ENCODE data around the gene CELF2. TPM values are rescaled to one million over a fixed set of nuclear protein-coding genes. Genes with fewer than 3 reads are reported as not detected.
A peak's percentile ranks its signal among the peaks of the same experiment; 100 is the strongest.

Gene CELF2
- total RNA-seq, 1 donor from 2014 or later, result 31.6 TPM

GRCh38 chr10:11298116-11298515 lies 280.4 kb downstream of the CELF2 start:
- DNase-seq (ENCODE audit: low spot score), result no peak
- no peak overlapping the region for H3K27ac ChIP-seq
- no peak overlapping the region for H3K4me2 ChIP-seq
- H2AFZ ChIP-seq (replicated peaks), result no peak overlapping the region
- peaks cover 2% of the 10 kb centered on the region for H3K4me1 Mint-ChIP-seq
- H3K9ac ChIP-seq, result no peak overlapping the region
- H3K4me3 Mint-ChIP-seq, result no peak overlapping the region
- H4K20me1 ChIP-seq (ENCODE audit: low read depth), result no peaks in the 10 kb centered on the region
- no peaks in the 10 kb centered on the region for H3K9me3 Mint-ChIP-seq
- TF ChIP-seq CTCF (IDR thresholded peaks at IDR 0.05), result no peak
- H3K4me3 ChIP-seq, result no peak overlapping the region
- H3K79me2 ChIP-seq (ENCODE audit: low read depth), result no peaks in the 10 kb centered on the region
- H3F3A ChIP-seq (ENCODE audit: low read depth), result no peaks in the 10 kb centered on the region
- H3K27me3 Mint-ChIP-seq (ENCODE audit: insufficient read depth, low read depth), result no peaks in the 10 kb centered on the region
- H3K36me3 Mint-ChIP-seq, result peaks cover 13% of the 10 kb centered on the region
- H3K36me3 ChIP-seq, result no peaks in the 10 kb centered on the region
- H3K27me3 ChIP-seq, result no peaks in the 10 kb centered on the region
- no peaks in the 10 kb centered on the region for H3K9me3 ChIP-seq (ENCODE audit: low read depth)
- H3K27ac Mint-ChIP-seq, result peak overlapping the region; percentile 62
- H3K4me1 ChIP-seq, result no peaks in the 10 kb centered on the region

GRCh38 chr10:11299125-11299524 lies 281.5 kb downstream of the CELF2 start:
- H3K27me3 Mint-ChIP-seq (ENCODE audit: insufficient read depth, low read depth), result no peaks in the 10 kb centered on the region
- no peaks in the 10 kb centered on the region for H3K9me3 Mint-ChIP-seq
- no peak overlapping the region for H3K27ac ChIP-seq
- no peaks in the 10 kb centered on the region for H3K79me2 ChIP-seq (ENCODE audit: low read depth)
- H3K4me3 ChIP-seq, result no peak overlapping the region
- no peak overlapping the region for H2AFZ ChIP-seq (replicated peaks)
- H3K4me1 Mint-ChIP-seq, result peaks cover 2% of the 10 kb centered on the region
- TF ChIP-seq EZH2 (IDR thresholded peaks at IDR 0.05), result no peak
- TF ChIP-seq EZH2phosphoT487 (IDR thresholded peaks at IDR 0.05), result no peak
- TF ChIP-seq CTCF (IDR thresholded peaks at IDR 0.05), result no peak
- no peak overlapping the region for H3K4me2 ChIP-seq
- no peak overlapping the region for H3K4me3 Mint-ChIP-seq
- no peaks in the 10 kb centered on the region for H3K9me3 ChIP-seq (ENCODE audit: low read depth)
- H3K27me3 ChIP-seq, result no peaks in the 10 kb centered on the region
- no peaks in the 10 kb centered on the region for H3K36me3 ChIP-seq
- DNase-seq (ENCODE audit: low spot score), result no peak
- no peaks in the 10 kb centered on the region for H3K4me1 ChIP-seq
- peaks cover 20% of the 10 kb centered on the region for H3K36me3 Mint-ChIP-seq
- no peak overlapping the region for H3K27ac Mint-ChIP-seq
- H4K20me1 ChIP-seq (ENCODE audit: low read depth), result no peaks in the 10 kb centered on the region
- no peaks in the 10 kb centered on the region for H3F3A ChIP-seq (ENCODE audit: low read depth)
- no peak overlapping the region for H3K9ac ChIP-seq

GRCh38 chr10:11300026-11300425 lies 282.4 kb downstream of the CELF2 start:
- H3F3A ChIP-seq (ENCODE audit: low read depth), result no peaks in the 10 kb centered on the region
- TF ChIP-seq EZH2phosphoT487 (IDR thresholded peaks at IDR 0.05), result no peak
- no peak for TF ChIP-seq EZH2 (IDR thresholded peaks at IDR 0.05)
- no peak for TF ChIP-seq CTCF (IDR thresholded peaks at IDR 0.05)

More at GRCh38 chr10:11300026-11300425, 282.4 kb downstream of the CELF2 start:
- no peaks in the 10 kb centered on the region for H3K27me3 ChIP-seq
- no peak overlapping the region for H3K27ac ChIP-seq
- H3K9me3 ChIP-seq (ENCODE audit: low read depth), result no peaks in the 10 kb centered on the region
- H3K9me3 Mint-ChIP-seq, result no peaks in the 10 kb centered on the region
- no peak overlapping the region for H3K4me3 Mint-ChIP-seq
- no peak for DNase-seq (ENCODE audit: low spot score)
- H3K4me2 ChIP-seq, result no peak overlapping the region
- H2AFZ ChIP-seq (replicated peaks), result no peak overlapping the region
- no peaks in the 10 kb centered on the region for H4K20me1 ChIP-seq (ENCODE audit: low read depth)
- H3K4me1 ChIP-seq, result no peaks in the 10 kb centered on the region
- no peak overlapping the region for H3K9ac ChIP-seq
- no peak overlapping the region for H3K27ac Mint-ChIP-seq
- peaks cover 22% of the 10 kb centered on the region for H3K36me3 Mint-ChIP-seq
- H3K4me3 ChIP-seq, result no peak overlapping the region
- no peaks in the 10 kb centered on the region for H3K79me2 ChIP-seq (ENCODE audit: low read depth)
- H3K4me1 Mint-ChIP-seq, result peaks cover 2% of the 10 kb centered on the region
- H3K27me3 Mint-ChIP-seq (ENCODE audit: insufficient read depth, low read depth), result no peaks in the 10 kb centered on the region
- H3K36me3 ChIP-seq, result no peaks in the 10 kb centered on the region
